Stimulated activated CD4-positive, alpha-beta T cell treated with anti-CD3 and anti-CD28 coated beads, Interleukin-1b, Interleukin-23, amount 100 ng/mL, for 24 hours (primary cell): ENCODE results near the gene GALNTL6.

Source experiments
- DNase-seq, 4 experiments: peaks; one replicate each; pipeline ENCODE4 v3.0.0-alpha.2; 2020; ENCODE audit warnings: low read depth in 4 of 4, low spot score in 1 of 4

Gene GALNTL6

DNA sequence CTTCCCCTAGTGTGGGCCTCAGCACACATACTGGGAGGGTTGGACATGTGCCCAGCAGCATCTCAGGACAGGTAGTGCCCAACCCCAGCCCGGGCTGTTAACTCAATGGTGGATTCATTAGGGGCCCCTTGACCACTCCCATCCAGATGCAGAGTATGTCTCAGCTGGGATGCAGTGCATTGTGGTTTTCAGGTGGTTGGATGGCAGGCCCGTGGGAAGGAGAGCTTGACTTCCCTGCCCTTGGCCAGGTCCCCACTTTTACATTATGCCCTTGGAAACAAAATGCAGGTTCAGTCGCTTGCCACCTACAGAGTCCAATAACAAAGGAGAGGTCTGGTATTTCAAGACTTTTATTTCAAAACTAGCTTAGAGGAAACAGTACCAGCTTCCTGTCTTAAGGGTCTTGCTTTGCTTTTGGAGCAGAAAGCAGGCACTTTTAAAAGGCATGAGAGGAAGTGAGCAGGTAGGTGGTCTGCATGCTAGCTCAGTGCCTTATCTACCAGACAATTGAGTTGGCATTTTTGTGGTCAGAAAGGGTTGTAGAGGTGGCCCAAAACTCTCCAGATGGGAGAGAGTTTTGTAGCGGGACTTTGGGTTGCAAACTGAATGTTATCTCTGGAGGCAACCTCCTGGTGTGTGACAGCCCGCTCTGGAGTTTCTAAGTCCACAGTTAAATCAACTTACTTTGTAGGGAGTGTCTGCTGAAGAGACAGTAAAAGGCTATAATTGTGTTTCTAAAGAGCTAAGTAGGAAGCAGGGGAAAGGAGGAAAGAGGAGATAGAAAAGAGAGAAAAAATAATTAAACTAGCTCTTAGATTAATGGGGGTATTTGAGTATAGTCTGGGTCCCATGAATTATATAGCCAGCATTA, 171.0 kb downstream of the GALNTL6 start:
- DNase-seq: no peak

- DNase-seq: no peak
Measured at GRCh38 chr4:171985129-171985528, 171.9 kb downstream of the GALNTL6 start.

DNA sequence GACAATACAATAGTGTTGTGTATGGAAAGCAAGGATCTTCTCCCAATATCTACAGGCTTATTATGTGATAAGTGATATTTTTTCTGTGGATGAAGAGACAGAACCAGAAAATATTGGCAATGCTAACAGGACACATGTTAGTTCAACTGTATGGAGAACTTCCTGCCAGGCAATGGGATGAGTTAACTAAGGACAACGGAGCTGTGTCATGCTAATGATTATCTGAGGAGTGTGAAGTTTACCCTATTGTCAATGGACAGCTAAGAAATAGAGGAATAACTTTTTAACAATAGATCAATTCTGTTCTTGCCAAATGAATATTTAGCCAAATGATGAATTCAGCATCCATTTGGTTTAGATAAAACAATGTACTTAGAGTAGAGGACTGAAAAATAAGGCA, 180.0 kb downstream of the GALNTL6 start:
- no peak for DNase-seq

- no peak for DNase-seq
Measured at GRCh38 chr4:172007889-172008288, 194.7 kb downstream of the GALNTL6 start.

DNA sequence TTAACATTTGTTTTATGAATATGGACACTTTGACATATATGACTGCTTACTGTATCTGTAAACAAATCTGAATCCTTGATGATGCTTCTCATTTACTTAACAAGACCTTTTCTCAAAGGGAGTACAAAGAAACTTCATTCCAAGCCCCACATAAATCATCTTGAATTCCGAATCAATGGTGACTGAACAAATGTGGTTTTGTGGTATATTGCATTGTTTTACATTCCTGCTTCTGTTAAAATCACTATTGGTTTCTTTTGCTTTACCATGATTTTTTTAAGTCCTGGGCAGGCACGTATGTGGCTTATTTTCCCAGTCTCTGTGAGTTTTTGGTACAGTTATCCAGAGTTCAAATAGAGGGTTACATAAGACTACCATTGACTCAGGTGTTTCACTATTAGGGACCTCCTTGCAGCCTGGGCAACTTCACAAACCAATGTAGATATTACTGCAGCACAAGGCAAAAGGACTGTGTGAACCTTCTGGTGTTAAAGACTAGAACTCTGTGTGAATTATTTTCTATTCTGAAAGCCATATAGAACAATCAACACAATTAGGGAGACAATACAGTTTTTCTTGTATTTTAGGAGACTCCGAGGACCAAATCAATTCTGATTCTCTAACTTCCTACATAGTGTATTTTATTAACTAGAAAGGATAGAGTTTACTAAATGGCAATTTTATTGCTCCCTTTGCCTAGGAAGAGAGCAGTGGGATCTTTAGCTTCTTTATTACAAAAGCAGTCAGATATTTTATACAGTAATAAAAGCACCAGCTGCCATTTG, 196.4 kb downstream of the GALNTL6 start:
- no peak for DNase-seq

GRCh38 chr4:172011196-172011595, 198.0 kb downstream of the GALNTL6 start:
- no peak for DNase-seq

- no peak for DNase-seq
Measured at GRCh38 chr4:172018358-172018757, 205.2 kb downstream of the GALNTL6 start.

DNA sequence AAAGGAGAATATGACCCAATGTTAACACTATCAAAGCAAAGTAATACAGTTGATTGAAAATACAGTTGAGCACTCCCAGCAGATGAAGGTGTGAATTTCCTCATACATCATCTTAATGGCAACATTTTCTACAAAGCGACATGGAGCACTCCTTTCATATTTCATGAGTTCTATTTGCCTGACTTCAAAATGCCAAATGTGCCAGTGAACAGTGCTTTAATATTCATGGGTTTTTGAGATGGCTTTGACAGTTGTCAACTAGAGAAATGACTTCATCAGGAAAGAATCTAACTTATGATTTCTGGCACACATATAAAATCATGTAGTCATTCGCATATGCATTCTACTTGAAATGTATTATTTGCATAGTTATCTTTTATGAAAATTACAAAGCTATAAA, 222.4 kb downstream of the GALNTL6 start:
- DNase-seq: no peak

DNA sequence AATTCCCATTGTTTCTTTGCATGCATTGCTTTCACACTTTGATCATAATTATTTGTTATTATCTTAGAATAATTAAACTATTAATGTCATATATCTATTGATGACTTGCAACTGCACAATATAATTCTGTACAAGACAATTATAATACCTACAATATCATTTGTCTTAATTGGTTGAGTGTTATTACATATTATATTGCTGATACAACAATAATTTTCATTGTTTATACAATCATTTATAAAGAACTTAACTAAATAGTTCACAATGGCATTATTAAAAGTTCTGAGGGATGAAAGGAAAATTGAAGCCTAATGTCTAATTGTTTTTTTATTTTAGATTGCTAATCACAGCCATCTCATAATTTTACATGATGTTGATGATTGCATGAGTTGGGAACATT, 227.6 kb downstream of the GALNTL6 start:
- DNase-seq: no peak

- DNase-seq: no peak
Measured at GRCh38 chr4:172042714-172043114, 229.5 kb downstream of the GALNTL6 start.

DNA sequence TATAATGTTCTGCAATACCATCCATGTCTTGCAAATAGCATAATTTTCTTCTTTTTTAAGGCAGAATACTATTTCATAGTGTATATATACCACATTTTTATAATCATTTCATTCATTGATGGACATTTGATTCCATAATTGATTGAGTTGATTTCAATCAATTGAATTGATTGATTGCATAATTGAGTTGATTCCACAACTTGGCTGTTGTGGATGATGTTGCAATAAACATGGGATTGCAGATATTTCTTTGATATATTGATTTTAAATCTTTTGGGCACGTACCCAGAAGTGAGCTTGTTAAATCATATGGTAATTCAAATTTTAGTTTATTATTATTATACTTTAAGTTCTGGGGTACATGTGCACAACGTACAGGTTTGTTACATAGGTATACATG, 232.8 kb downstream of the GALNTL6 start:
- DNase-seq: no peak

GRCh38 chr4:172048666-172049065, 235.5 kb downstream of the GALNTL6 start:
- DNase-seq: no peak

- DNase-seq: no peak
Measured at GRCh38 chr4:172050911-172051310, 237.7 kb downstream of the GALNTL6 start.

GRCh38 chr4:172055046-172055445, 241.8 kb downstream of the GALNTL6 start:
- DNase-seq: no peak

DNA sequence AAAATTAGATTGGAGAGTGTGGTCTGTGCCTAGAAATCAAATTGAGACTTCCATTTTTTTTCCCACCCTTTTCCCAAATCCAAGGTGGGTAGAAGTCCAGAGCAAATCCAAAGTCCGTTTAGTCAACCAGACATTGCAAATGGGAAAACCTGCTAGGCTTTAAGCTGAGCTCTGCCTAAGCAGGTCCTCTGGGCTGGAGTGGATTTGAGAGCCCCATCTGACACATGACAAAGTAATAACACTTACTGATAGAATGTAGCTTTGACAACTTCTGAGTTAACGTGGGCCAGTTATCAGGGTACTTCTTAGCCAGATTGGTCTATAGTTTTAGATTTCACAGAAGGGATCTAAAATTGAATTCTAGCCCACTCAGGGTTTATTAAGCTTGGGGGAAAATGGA, 242.3 kb downstream of the GALNTL6 start:
- no peak for DNase-seq

DNA sequence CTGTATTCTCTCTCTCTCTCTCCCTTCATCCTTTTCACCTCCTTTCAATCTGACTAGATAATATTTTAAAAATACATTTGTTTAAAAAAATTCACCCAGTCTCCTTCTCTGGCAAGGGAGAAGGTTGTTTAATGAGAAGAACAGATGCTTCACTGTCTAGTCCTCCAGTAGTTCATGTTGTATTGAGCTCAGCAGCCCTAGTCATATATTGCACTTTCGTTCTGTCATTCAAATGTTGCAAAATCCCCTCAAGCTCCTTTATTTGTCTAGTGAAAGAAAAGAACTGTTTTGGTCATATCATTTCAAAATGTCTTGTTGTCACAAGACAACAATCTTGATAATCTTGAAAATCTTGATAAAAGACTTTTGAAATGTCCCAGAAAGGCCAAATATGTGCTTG, 248.0 kb downstream of the GALNTL6 start:
- DNase-seq: no peak

DNA sequence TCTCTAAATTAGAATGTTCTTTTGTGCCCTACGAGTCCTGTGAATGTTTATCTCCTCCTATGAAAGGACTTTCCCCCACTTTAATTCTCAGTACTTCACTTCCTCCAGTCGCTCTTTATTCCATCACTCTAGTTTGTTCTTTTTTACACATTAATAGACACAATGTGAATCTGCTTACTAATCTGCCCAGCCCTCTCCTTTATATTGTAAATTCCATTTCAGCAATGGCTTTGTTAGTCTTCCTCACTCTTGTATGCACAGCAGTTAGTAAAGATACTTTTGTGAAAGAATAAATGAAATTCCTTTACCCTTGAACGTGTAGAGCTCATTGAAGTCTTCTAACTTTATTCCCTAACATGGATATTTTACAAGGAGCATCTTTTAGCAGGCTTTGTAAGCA, 255.3 kb downstream of the GALNTL6 start:
- no peak for DNase-seq

DNA sequence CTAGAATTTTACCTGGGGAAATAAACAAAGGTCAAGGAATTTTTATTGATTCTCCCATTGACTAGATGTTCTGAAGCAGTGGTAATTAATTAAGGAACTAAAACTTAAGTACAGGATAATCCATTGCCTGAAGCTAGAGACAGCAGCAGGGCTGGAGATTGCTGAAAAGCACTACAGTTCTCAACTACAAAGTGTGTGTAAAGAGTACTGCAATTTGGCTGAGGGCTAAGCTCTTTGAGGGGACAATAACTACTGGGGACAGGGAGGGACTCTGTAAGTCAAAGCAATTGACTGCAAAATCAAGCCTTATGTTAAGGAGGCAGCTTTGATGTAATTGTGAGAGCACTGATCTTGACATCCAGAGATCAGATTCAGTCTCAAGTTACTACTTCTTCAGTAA, 260.4 kb downstream of the GALNTL6 start:
- DNase-seq: no peak

DNA sequence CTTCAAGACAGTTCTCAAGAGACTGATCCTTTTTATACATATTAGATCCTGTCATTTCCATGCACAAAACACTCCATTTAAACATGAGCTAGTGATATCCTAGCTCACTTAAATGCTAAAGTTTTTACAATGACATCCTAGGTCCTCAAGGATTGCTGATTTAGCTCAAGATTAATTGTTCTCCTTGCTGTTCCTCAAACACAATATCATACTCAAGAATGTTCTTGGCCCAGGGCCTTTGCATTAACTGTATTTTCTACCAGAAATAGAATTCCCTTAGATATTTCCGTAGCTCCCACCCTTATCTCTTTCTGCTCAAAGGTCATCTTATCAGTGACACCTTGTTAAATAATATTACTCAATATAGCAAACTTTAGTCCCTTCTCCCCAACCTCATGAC, 270.1 kb downstream of the GALNTL6 start:
- DNase-seq: no peak

GRCh38 chr4:172088556-172088955, 275.4 kb downstream of the GALNTL6 start:
- DNase-seq: no peak

GRCh38 chr4:172095161-172095560, 282.0 kb downstream of the GALNTL6 start:
- no peak for DNase-seq

DNA sequence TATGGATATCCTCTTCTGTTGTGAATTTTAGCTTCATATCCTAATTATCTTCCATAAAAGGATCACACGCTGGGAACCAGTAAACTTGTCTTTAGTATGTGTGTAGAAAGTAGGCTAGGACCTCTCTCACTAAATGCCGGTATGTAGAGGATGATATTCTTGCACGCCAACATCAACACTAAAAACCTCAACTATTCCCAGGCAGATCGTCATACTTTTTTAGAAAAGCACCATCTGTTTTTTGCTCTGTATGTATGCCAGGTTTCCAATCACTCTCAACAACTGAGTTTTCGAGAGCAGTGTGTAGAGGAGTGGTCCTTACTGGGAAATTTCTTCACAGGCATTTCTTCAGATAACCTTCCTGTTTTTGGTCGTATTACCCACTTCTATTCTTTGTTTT, 283.6 kb downstream of the GALNTL6 start:
- DNase-seq: no peak
